GM19372 (cell line): ENCODE measurements around the gene THOC5.
A peak's percentile ranks its signal among the peaks of the same experiment; 100 is the strongest.

ENCODE experiments used
- ATAC-seq: cut with Tn5 transposase; IDR thresholded peaks from one replicate; pipeline ENCODE4 v1.9.1; 2021; ENCODE audit warnings: mild to moderate bottlenecking, low read depth, moderate library complexity; ENCODE audit not compliant: unreplicated experiment

Gene THOC5

GRCh38 chr22:29478326-29479276, 75.0 kb downstream of the THOC5 start:
- no peak for ATAC-seq

- ATAC-seq = no peak
These were observed 75.7 kb downstream of the THOC5 start for GRCh38 chr22:29477723-29478318.

- ATAC-seq = no peak
These were observed 77.4 kb downstream of the THOC5 start for GRCh38 chr22:29476116-29476515.

- ATAC-seq = peak; percentile 49
These were observed 78.0 kb downstream of the THOC5 start for GRCh38 chr22:29475550-29475949.

GRCh38 chr22:29473001-29473400, 80.6 kb downstream of the THOC5 start:
- no peak for ATAC-seq

DNA sequence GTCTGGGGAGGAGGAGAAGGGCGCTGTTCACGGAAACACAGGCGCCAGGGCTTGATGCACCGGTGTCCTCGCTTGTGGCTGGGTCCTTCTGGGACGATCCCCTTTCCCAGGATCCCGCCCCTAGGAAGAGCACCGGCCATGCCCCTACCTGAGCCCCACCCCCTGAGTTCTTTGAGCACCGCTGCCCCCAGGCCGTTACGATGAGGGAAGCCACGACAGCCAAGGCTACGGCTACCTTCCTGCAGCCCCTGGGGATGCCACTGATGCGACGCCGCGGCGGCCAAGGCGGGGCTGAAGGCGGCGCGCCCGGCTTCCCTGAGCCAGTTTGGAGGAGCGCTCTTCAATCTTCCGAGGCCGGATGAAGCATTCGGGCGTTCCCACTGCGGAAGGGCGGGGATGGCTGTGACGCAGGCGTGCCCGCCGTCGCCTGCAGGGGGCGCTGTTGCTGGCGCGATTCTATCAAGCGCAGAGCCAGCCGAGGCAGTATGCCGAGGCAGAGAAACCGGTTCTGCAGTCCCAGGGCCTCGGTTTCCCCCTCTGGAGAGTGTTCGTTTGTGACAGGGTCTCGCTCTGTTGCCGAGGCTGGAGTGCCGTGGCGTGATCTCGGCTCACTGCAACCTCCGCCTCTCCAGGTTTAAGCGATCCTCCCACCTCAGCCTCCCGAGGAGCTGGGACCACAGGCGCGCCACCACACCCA, 83.2 kb downstream of the THOC5 start:
- ATAC-seq = no peak

GRCh38 chr22:29469755-29470154, 83.8 kb downstream of the THOC5 start:
- no peak for ATAC-seq

DNA sequence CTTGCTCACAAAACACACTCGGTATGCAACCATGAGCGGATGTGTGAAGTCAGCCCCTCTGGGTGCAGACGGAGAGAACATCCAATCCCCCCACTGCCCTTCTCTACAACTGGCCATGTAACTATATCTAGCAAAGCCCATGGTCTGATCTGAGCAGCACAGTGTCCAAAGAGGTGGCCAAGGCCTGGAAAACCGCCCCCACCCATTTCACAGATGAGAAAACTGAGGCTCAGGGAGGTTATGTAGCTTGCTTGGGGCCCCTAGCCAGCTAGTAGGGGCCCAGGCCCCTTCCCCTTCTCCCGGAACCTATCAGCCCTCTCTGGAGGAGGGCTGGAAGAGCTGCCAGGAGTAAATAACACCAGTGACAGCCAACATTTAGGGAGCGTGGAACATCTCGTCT, 89.0 kb downstream of the THOC5 start:
- no peak for ATAC-seq

GRCh38 chr22:29463629-29464028, 89.9 kb downstream of the THOC5 start:
- ATAC-seq = no peak

GRCh38 chr22:29461263-29461662, 92.3 kb downstream of the THOC5 start:
- no peak for ATAC-seq

DNA sequence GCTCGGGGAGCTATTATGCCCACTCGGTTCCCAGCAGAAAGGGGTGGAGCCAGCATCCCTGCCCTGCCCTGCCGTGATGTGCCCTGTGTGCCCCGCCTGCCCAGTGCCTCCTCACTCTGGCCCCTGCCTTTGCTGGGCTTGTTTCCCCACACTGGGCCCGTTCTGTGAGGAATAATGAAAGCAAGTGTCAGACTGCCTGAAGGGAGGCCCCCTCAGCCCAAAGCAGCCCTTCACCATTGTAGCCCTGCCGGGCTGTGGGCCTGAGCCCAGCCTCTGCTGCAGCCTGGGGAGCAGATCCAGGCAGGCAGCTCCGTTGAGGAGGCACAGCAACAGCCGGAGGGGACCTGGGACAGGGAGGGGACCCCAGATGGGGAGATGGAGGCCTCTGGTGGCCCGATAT, 93.8 kb downstream of the THOC5 start:
- no peak for ATAC-seq

- no peak for ATAC-seq
These were observed 95.0 kb downstream of the THOC5 start for GRCh38 chr22:29458551-29458950.

DNA sequence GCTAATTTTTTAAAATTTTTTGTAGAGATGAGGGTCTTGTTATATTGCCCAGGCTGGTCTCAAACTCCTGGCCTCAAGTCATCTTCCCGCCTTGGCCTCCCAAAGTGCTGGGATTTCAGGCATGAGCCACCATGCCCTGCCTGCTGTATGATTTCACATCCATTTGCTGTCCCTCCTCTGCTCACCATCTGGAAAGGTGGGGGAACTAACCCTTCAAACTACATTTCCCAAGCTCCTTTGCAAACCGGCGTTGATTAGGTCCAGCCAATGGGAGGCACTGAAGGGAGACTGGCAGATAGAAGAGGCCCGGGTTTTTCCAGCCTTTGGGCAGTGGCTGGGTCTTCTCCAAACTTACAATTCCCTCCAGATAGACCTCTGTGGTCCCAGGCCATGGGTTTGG, 95.8 kb downstream of the THOC5 start:
- ATAC-seq = no peak

DNA sequence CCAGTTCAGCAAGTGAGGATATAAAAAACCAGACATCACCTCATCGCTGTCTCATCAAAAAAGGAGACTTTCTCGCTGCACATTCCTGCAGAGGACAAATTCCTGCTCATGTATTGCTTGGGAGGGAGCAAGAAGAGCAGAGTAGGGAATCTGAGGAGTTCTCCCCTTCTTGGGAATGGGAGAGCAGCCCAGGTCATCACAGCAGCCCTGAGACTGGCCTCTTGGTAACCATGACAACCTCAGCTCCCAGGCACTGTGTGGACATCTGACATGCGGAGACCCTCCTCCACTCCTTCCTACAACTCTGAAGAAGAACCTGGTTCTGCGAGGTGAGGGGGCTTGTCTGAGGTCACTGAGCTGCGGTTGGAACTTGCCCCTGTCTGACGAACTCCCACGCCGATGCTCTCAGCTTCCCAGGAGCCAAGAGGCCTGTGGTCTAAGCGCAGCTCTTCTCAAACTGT, 97.3 kb downstream of the THOC5 start:
- ATAC-seq = no peak
